GM20431 (cell line): ENCODE measurements around the gene OSBPL5.
"Not testable (repeated sequence)": the region's sequence is repeated elsewhere in the genome, so short reads cannot be mapped to it uniquely, and the experiment has no call there.

Experiments
- in situ Hi-C: fragments of 300-500 bp; cut with MseI, MboI; formaldehyde crosslinking; loops from one replicate; pipeline ENCODE4 v1.15.0; 2020; ENCODE audit warnings: low sequenced_read_pairs; ENCODE audit not compliant: unreplicated experiment

Gene OSBPL5

GRCh38 chr11:3127706-3128355 is 37.3 kb downstream of the OSBPL5 start:
- in situ Hi-C loops: no loop called here

- in situ Hi-C loops: no loop called here
Measured at GRCh38 chr11:3126901-3127691, 38.0 kb downstream of the OSBPL5 start.

GRCh38 chr11:3126207-3126865 is 38.8 kb downstream of the OSBPL5 start:
- in situ Hi-C loops: no loop called here

GRCh38 chr11:3124821-3125220 is 40.3 kb downstream of the OSBPL5 start:
- in situ Hi-C loops: no loop called here

- in situ Hi-C loops: no loop called here
Measured at GRCh38 chr11:3123761-3124733, 41.1 kb downstream of the OSBPL5 start.

GRCh38 chr11:3123305-3123704 is 41.8 kb downstream of the OSBPL5 start:
- in situ Hi-C loops: no loop called here

GRCh38 chr11:3122775-3123201 is 42.3 kb downstream of the OSBPL5 start:
- in situ Hi-C loops: no loop called here

GRCh38 chr11:3121931-3122774 is 43.0 kb downstream of the OSBPL5 start:
- in situ Hi-C loops: no loop called here

GRCh38 chr11:3121416-3121815 is 43.7 kb downstream of the OSBPL5 start:
- in situ Hi-C loops: no loop called here

- in situ Hi-C loops: no loop called here
Measured at GRCh38 chr11:3120071-3120792, 44.9 kb downstream of the OSBPL5 start.

- in situ Hi-C loops: no loop called here
Measured at GRCh38 chr11:3119141-3119821, 45.8 kb downstream of the OSBPL5 start.

GRCh38 chr11:3115321-3115720 is 49.8 kb downstream of the OSBPL5 start:
- in situ Hi-C loops: no loop called here

GRCh38 chr11:3113661-3114060 is 51.4 kb downstream of the OSBPL5 start:
- in situ Hi-C loops: not testable (repeated sequence)

GRCh38 chr11:3111919-3112690 is 53.0 kb downstream of the OSBPL5 start:
- in situ Hi-C loops: no loop called here

- in situ Hi-C loops: no loop called here
Measured at GRCh38 chr11:3111466-3111865, 53.6 kb downstream of the OSBPL5 start.

GRCh38 chr11:3109921-3110706 is 55.0 kb downstream of the OSBPL5 start:
- in situ Hi-C loops: no loop called here
